ENCODE data around the gene SPTBN1.

GRCh38 chr2:54680397-54681041 lies 224.4 kb downstream of the SPTBN1 start:
- TF ChIP-seq MYC (IDR thresholded peaks at IDR 0.05; ENCODE audit: borderline replicate concordance, low read length) (no peak), POLR2AphosphoS2 (conservative IDR thresholded peaks at IDR 0.05; ENCODE audit: low read length) (no peak), FOSL2 (IDR thresholded peaks at IDR 0.05) (no peak), FOSL2 (CRISPR knock-in tag; IDR thresholded peaks at IDR 0.05) (no peak), RAD21 (conservative IDR thresholded peaks at IDR 0.05 in 1 of 2, IDR thresholded peaks at IDR 0.05 in 1 of 2) (no peak), NR3C1 (IDR thresholded peaks at IDR 0.05) (no peak), ZNF302 (CRISPR knock-in tag; IDR thresholded peaks at IDR 0.05) (no peak)
